ENCODE results near the gene DIAPH1.

Gene DIAPH1

GRCh38 chr5:141647851-141648250 is 29.1 kb upstream of the DIAPH1 start:
- TF ChIP-seq CTCF (IDR thresholded peaks at IDR 0.05) (no peak), ZFX (IDR thresholded peaks at IDR 0.05; ENCODE audit: borderline replicate concordance) (no peak)

GRCh38 chr5:141647242-141647641 is 28.4 kb upstream of the DIAPH1 start:
- no peak overlapping the region for H3K27ac ChIP-seq
- TF ChIP-seq CTCF (IDR thresholded peaks at IDR 0.05): no peak
- no peak for TF ChIP-seq ZFX (IDR thresholded peaks at IDR 0.05; ENCODE audit: borderline replicate concordance)

More at GRCh38 chr5:141647851-141648250, 29.1 kb upstream of the DIAPH1 start:
- H3K27ac ChIP-seq: no peak overlapping the region

GRCh38 chr5:141646026-141646425 is 27.2 kb upstream of the DIAPH1 start:
- H3K27ac ChIP-seq: no peak overlapping the region
- TF ChIP-seq CTCF (IDR thresholded peaks at IDR 0.05) (no peak), ZFX (IDR thresholded peaks at IDR 0.05; ENCODE audit: borderline replicate concordance) (no peak)

GRCh38 chr5:141641634-141642267 is 23.0 kb upstream of the DIAPH1 start:
- no peak for TF ChIP-seq ZFX (IDR thresholded peaks at IDR 0.05; ENCODE audit: borderline replicate concordance)
- peak overlapping the region; percentile 7; the same call in 1 of the 2 replicates for H3K27ac ChIP-seq

- H3K27ac ChIP-seq: 0 out of 2 replicates have a peak overlapping the region, but pooled peaks have one; percentile 2
- TF ChIP-seq ZFX (IDR thresholded peaks at IDR 0.05; ENCODE audit: borderline replicate concordance) (no peak), CTCF (IDR thresholded peaks at IDR 0.05) (no peak)
These were observed 21.9 kb upstream of the DIAPH1 start for GRCh38 chr5:141640698-141641097.

- TF ChIP-seq ZFX (IDR thresholded peaks at IDR 0.05; ENCODE audit: borderline replicate concordance) (no peak), CTCF (IDR thresholded peaks at IDR 0.05) (no peak)
- 0 out of 2 replicates have a peak overlapping the region, but pooled peaks have one; percentile 2 for H3K27ac ChIP-seq
These were observed 21.2 kb upstream of the DIAPH1 start for GRCh38 chr5:141640051-141640415.

- TF ChIP-seq ZFX (IDR thresholded peaks at IDR 0.05; ENCODE audit: borderline replicate concordance) (no peak), CTCF (IDR thresholded peaks at IDR 0.05) (no peak)
- H3K27ac ChIP-seq: no peak overlapping the region
These were observed 20.7 kb upstream of the DIAPH1 start for GRCh38 chr5:141639357-141640050.

Measured in 22Rv1 (cell line).